Esophagus muscularis mucosa (tissue), 4 donors: Measurements from ENCODE around the gene ACAP3. TPM values are rescaled to one million over a fixed set of nuclear protein-coding genes. Genes with fewer than 3 reads are reported as not detected.

Experiments
- DNase-seq: peaks from one replicate; pipeline ENCODE4 v3.0.0-alpha.2; 2017; ENCODE audit errors: extremely low spot score
- H3K27ac ChIP-seq, 4 donors: fragments of 200-600 bp; sonication (generic); replicated peaks in 1 of 4; 1 replicate in 3 of 4; 2 replicates in 1 of 4; pipeline ENCODE4 v1.5.1; 2016 to 2019; ENCODE audit warnings: mild to moderate bottlenecking in 1 of 4
- H3K27me3 ChIP-seq, 4 donors: fragments of 200-600 bp; sonication (generic); one replicate each; pipeline versions ENCODE4 v1.5.1 to v1.6.0; 2016 to 2019
- H3K36me3 ChIP-seq, 4 donors: fragments of 200-600 bp; sonication (generic); one replicate each; pipeline ENCODE4 v1.5.1; 2016 to 2019
- H3K4me1 ChIP-seq, 4 donors: fragments of 200-600 bp; sonication (generic); one replicate each; pipeline ENCODE4 v1.5.1; 2016 to 2019
- H3K4me3 ChIP-seq, 4 donors: fragments of 200-600 bp; sonication (generic); 1 replicate in 2 of 4; 2 replicates in 2 of 4; pipeline ENCODE4 v1.5.1; 2016 to 2019; ENCODE audit warnings: mild to moderate bottlenecking in 4 of 4, moderate library complexity in 1 of 4
- H3K9me3 ChIP-seq, 4 donors: fragments of 200-600 bp; sonication (generic); 1 replicate in 3 of 4; 2 replicates in 1 of 4; pipeline ENCODE4 v1.5.1; 2016 to 2019
- CTCF ChIP-seq, 3 experiments: fragments of 200-600 bp in 2 of 3; fragments of 450-650 bp in 1 of 3; sonication (generic) in 2 of 3; IDR thresholded peaks; one replicate each; pipeline ENCODE4 v1.5.1; 2017 to 2019; ENCODE audit warnings: antibody characterized with exemption in 3 of 3, mild to moderate bottlenecking in 2 of 3, moderate library complexity in 1 of 3
- EP300 ChIP-seq: sonication (generic); formaldehyde crosslinking; IDR thresholded peaks from one replicate; pipeline ENCODE4 v1.6.1; 2017; ENCODE audit warnings: antibody characterized with exemption
- POLR2A ChIP-seq: fragments of 450-650 bp; IDR thresholded peaks from one replicate; pipeline ENCODE4 v1.6.1; 2017; ENCODE audit warnings: antibody characterized with exemption, moderate library complexity, mild to moderate bottlenecking, low read depth
- POLR2AphosphoS5 ChIP-seq, 2 donors: sonication (generic); formaldehyde crosslinking; IDR thresholded peaks; one replicate each; pipeline ENCODE4 v1.6.1; 2017; ENCODE audit warnings: antibody characterized with exemption in 2 of 2
- WGBS: methylation state at CpG from one replicate; pipeline ENCODE4 v1.1.5; 2018; 5-methylcytosine and 5-hydroxymethylcytosine counted together
- intact Hi-C: fragments of 100-400 bp; cut with DNase I; formaldehyde crosslinking; loops from one replicate; pipeline ENCODE4 v1.15.1; 2023
- total RNA-seq, 4 donors: library from RNA; depleted of rRNA; stranded (reverse); fragments of >200 nt; gene quantifications; one replicate each; pipeline versions ENCODE4 v1.1.0 to v1.2.1, GENCODE V29; 2016

ACAP3 gene
- total RNA-seq, 4 donors from 2014 or later, result 34.8 to 63.2 (median 47.4) TPM

- no peaks in the 10 kb centered on the region for H3K27me3 ChIP-seq
- intact Hi-C loops, result no loop called here
- H3K27ac ChIP-seq, result no peak overlapping the region
- WGBS, result 80% methylated on average over 26 of the region's 26 CpGs
- no peak for DNase-seq
- no peak overlapping the region for H3K4me3 ChIP-seq
- TF ChIP-seq POLR2A (no peak), EP300 (no peak), CTCF (IDR thresholded peaks at IDR 0.05) (no peak), POLR2AphosphoS5 (IDR thresholded peaks at IDR 0.05) (no peak)
- H3K4me1 ChIP-seq, result peaks cover 0 to 21% (median 7%) of the 10 kb centered on the region in 4 donors
- no peaks in the 10 kb centered on the region for H3K9me3 ChIP-seq
- H3K36me3 ChIP-seq, result peaks cover 52 to 100% (median 89%) of the 10 kb centered on the region in 4 donors
Measured at GRCh38 chr1:1259951-1260600, 47.7 kb downstream of the ACAP3 start.

- peaks cover 0 to 16% (median 6%) of the 10 kb centered on the region in 4 donors for H3K4me1 ChIP-seq
- H3K36me3 ChIP-seq, result peaks cover 52 to 100% (median 89%) of the 10 kb centered on the region in 4 donors
- TF ChIP-seq POLR2A (no peak), EP300 (no peak), CTCF (IDR thresholded peaks at IDR 0.05) (no peak), POLR2AphosphoS5 (IDR thresholded peaks at IDR 0.05) (no peak)
- intact Hi-C loops, result no loop called here
- H3K27ac ChIP-seq, result no peak overlapping the region
- no peaks in the 10 kb centered on the region for H3K9me3 ChIP-seq
- H3K27me3 ChIP-seq, result no peaks in the 10 kb centered on the region
- no peak for DNase-seq
- WGBS, result 92% methylated on average over 17 of the region's 18 CpGs
- H3K4me3 ChIP-seq, result no peak overlapping the region
Measured at GRCh38 chr1:1259540-1259939, 48.2 kb downstream of the ACAP3 start.

- no peak for DNase-seq
- peaks cover 0 to 15% (median 6%) of the 10 kb centered on the region in 4 donors for H3K4me1 ChIP-seq
- H3K36me3 ChIP-seq, result peaks cover 53 to 100% (median 89%) of the 10 kb centered on the region in 4 donors
- no peaks in the 10 kb centered on the region for H3K27me3 ChIP-seq
- H3K9me3 ChIP-seq, result no peaks in the 10 kb centered on the region
- H3K4me3 ChIP-seq, result no peak overlapping the region
- intact Hi-C loops, result no loop called here
- no peak overlapping the region for H3K27ac ChIP-seq
- no peak for TF ChIP-seq POLR2AphosphoS5 (IDR thresholded peaks at IDR 0.05)
- TF ChIP-seq POLR2A, result no peak
- TF ChIP-seq CTCF (IDR thresholded peaks at IDR 0.05), result no peak
- TF ChIP-seq EP300, result no peak
- 90% methylated on average over 21 of the region's 22 CpGs for WGBS
Measured at GRCh38 chr1:1259119-1259488, 48.6 kb downstream of the ACAP3 start.

- no peaks in the 10 kb centered on the region for H3K27me3 ChIP-seq
- TF ChIP-seq POLR2A (no peak), POLR2AphosphoS5 (IDR thresholded peaks at IDR 0.05) (no peak), CTCF (IDR thresholded peaks at IDR 0.05) (no peak), EP300 (no peak)
- no peaks in the 10 kb centered on the region for H3K9me3 ChIP-seq
- DNase-seq, result no peak
- H3K4me1 ChIP-seq, result peaks cover 0 to 15% (median 6%) of the 10 kb centered on the region in 4 donors
- no peak overlapping the region for H3K27ac ChIP-seq
- 89% methylated on average over 28 of the region's 31 CpGs for WGBS
- H3K36me3 ChIP-seq, result peaks cover 41 to 100% (median 86%) of the 10 kb centered on the region in 4 donors
- intact Hi-C loops, result no loop called here
- no peak overlapping the region for H3K4me3 ChIP-seq
Measured at GRCh38 chr1:1256956-1257871, 50.5 kb downstream of the ACAP3 start.
